ENCODE measurements around the gene TMEM250.

Gene TMEM250

GRCh38 chr9:136093995-136094881 lies 24.4 kb downstream of the TMEM250 start:
- DNase-seq: peak; percentile 82

GRCh38 chr9:136093346-136093986 lies 25.2 kb downstream of the TMEM250 start:
- no peak for DNase-seq

DNA sequence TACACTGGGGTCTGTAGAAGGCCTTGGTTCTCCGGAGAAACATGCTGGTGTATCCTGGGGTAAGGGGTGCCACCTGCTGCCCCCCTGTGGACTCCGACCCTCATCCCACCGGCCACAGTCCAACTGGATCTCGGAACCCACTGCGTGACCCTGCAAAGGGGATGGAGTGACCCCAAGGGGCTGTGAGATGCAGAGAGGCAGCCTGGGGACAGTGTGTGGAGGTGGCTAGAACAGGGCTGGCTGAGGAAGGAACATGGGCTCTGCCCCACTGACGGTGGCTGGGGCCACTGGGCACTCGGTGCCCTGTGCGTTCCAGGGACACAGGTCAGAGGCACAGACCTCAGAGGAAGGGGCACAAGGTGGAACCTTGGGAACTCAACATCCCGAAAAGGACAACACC lies 25.9 kb downstream of the TMEM250 start:
- DNase-seq: no peak

DNA sequence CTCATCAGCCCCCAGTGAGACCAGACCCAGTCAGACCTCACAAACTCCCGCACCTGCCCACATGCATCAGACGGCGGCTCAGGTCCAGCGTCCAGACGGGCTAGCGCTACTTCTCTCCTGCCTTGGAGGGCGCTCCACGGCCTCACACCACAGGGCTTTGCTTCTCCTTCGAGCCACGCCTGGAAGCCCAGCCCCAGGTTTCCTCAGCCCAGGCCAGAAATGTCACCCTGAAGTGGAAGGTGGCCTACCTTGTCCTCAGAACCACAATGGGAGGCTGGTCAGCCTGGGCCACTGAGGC lies 26.4 kb downstream of the TMEM250 start:
- no peak for DNase-seq

DNA sequence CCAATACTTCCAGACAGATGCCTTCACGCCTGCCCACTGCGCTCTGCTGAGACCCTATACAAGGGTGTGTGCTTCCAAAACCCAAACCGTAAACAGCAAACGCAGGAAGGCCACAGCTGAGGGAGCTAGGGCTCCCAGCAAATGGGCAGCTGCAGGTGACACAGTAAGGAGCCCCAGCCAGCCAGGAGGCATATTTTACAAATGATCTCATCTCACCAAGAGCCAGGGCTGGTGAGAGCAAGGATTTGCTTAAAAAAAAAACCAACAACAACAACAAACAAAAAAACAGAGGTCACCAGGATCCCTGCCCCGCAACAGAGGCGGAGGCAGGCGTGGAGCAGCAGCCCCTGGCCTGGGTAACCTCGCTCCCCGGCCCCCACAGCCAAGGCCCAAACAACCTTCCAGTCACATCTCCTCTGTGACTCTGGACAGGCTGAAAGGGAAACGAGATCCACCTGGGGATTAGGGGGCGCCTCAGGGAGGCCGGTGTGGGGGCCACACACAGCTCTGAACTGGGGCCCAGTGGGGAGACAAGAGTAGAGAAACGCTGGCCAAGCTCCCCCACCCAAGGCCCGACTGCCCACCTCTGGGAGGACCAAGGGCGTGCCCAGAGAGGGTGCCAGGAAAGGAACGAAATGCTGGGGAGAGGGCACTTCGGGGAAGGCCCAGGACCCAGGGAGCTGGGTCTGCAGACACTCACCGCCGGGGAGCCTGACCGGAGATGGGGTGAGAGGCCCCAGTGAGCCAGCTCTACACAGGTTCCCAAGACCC lies 26.9 kb downstream of the TMEM250 start:
- no peak for DNase-seq

DNA sequence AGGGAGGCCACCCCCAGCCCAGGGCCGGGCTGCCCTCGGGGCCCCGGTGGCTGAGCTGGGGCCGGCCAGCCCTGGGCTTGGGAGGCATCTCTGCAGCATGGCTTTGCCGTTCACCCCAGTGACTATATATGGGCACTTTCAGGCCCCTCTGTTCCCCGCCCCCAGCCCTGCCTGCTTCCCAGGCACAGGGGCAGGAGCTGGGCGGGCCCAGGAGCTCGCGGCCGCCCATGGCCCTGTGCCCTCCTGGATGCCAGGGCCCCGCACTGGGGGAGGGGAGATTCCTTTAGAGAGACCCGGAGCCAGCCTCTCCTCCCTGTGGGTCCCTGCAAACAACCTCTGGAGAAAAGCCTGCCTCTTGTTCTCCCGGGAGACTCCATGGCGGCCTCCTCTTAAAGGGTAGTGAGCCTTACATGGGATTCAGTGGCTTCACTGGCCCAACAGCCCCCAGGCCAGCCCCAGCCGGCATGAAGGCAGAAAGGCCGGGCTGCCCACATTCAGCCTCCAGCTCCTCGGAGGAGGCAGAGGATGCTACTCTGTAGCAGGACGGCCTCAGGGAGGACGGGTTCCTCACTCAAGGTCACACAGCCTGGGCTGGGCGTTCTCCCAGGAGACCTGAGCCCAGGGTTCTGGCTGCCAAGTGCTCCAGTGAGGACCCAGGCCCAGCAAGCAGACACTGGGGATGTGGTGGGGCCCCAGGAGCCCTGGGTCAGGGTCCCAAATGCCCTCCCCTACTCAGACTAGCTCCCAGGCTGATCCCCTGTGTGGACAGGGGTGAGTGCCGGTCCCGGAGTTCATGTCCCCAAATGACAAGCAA lies 27.7 kb downstream of the TMEM250 start:
- DNase-seq: no peak

GRCh38 chr9:136090056-136090735 lies 28.5 kb downstream of the TMEM250 start:
- DNase-seq: no peak

- DNase-seq: no peak
Observed at GRCh38 chr9:136089697-136090045, 29.0 kb downstream of the TMEM250 start.

GRCh38 chr9:136088939-136089696 lies 29.6 kb downstream of the TMEM250 start:
- no peak for DNase-seq

- no peak for DNase-seq
Observed at GRCh38 chr9:136088481-136088938, 30.2 kb downstream of the TMEM250 start.

GRCh38 chr9:136087741-136088480 lies 30.8 kb downstream of the TMEM250 start:
- DNase-seq: no peak

GRCh38 chr9:136086951-136087740 lies 31.5 kb downstream of the TMEM250 start:
- no peak for DNase-seq

DNA sequence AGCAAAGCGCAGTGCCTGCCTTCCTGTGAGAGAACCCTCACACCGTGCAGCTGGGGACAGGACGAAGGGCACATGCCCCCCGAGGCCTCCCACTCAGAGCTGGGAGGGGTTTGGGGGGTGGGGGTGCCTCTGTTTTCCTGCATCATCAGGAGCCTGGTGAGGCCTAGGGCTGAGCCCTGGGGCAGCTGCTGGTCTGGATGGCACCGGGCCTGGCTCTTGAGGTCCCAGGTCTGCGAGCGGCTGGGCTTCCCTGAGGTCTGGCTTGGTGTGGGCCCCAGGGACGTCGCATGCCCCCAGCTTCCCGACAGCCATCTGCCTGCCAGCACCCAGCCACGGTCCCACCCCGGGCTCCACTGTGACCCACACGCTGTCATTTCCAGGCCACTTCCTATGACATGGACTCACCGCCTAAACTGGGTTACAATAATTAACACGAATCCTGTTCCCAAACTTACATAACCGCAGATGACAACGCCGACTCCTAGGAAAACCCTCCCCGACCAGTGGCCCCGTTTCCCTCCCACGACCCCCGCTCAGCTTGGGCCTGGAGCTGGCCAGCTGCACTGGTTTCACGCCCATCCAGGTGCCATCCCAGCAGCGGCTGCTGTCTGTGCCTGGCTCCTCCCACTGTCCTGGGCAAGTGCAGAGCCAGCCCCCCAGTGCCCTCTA lies 32.3 kb downstream of the TMEM250 start:
- no peak for DNase-seq

- no peak for DNase-seq
Observed at GRCh38 chr9:136085815-136086212, 32.9 kb downstream of the TMEM250 start.

DNA sequence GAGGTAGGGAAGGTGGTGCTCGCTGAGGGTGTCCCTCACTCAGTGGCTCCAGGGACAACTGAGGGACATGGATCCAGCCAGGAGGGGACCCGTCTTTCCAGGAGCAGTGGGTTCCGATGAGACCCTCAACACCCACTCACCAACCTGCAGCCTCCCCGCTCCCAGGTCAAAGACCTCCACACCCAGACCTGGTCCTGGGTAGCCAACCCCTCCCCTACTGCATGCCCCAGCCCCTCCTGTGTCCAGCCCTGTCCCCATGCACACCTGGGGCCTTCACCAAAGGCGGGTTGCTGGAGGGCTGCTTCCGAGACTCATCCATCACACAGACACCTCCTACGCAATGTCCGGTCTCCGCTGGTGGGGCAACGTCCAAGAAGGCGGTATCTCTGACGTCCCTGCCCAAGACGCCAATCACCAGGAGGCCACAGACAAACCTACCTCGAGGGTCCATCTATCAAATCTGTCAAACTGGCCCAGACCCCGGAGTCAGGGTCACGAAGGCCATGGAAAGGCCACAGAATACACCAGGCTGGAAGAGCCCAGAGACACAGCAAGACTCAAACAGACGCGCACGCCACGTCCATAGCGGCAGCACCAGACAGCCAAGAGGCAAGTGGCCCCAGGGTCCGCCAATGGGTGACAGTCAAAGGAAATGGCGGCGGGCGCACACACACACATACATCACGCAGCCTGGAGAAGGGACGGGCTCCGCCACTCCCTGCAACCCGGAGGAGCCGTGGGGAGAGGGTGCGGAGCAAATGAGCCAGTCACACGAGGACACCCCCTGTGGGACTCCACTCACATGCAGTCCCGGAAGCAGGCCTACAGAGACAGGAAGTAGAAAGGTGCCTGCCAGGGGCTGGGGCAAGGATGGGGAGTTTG lies 34.4 kb downstream of the TMEM250 start:
- no peak for DNase-seq

- no peak for DNase-seq
Observed at GRCh38 chr9:136083558-136084062, 35.1 kb downstream of the TMEM250 start.

DNA sequence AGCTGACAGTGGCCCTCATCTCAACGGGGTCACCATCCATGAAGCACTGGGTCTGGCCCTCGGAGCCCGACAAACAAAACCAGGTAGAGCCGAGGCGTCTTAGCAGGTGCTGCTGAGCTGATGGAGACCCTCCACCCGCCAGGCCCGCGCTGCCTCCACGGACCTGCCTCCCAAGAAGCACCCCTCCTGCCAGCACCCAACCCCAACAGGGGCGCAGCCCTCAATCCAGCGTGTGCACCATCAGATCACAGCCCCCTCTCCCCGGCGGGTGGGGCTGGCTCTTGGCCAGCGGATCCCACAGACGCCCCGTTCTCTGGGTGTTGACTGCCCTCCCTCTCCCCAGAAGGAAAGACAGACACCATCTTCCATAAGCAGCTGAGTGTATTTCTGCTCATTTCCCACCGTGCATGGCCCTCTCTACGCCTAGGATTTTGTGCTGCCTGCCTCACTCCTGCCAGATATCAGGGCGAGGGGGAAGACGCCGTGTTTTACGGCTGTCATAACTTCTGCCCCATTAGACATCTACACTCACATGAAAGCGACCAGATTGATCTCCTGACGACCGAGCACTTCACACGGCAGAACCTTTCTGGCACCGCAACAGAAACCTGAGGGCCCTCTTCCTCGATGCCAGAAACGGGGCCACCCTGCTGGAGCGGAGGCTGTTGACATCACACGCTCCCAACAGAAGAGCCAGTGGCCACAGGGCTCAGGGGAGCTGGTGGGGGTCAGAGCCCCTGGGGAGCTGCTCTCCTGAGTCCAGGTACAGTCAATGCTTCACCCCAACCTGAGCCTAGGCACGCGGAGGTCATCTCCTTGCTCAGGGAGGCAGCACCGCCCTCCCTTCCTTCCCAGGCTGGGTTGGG lies 35.9 kb downstream of the TMEM250 start:
- no peak for DNase-seq
